Esophagus muscularis mucosa (tissue), 4 donors: Measurements from ENCODE around the gene ANKRD44. TPM values are rescaled to one million over a fixed set of nuclear protein-coding genes. Genes with fewer than 3 reads are reported as not detected.

ENCODE experiments used
- DNase-seq: peaks from one replicate; pipeline ENCODE4 v3.0.0-alpha.2; 2017; ENCODE audit errors: extremely low spot score
- H3K27ac ChIP-seq, 4 donors: fragments of 200-600 bp; sonication (generic); replicated peaks in 1 of 4; 1 replicate in 3 of 4; 2 replicates in 1 of 4; pipeline ENCODE4 v1.5.1; 2016 to 2019; ENCODE audit warnings: mild to moderate bottlenecking in 1 of 4
- H3K27me3 ChIP-seq, 4 donors: fragments of 200-600 bp; sonication (generic); one replicate each; pipeline versions ENCODE4 v1.5.1 to v1.6.0; 2016 to 2019
- H3K36me3 ChIP-seq, 4 donors: fragments of 200-600 bp; sonication (generic); one replicate each; pipeline ENCODE4 v1.5.1; 2016 to 2019
- H3K4me1 ChIP-seq, 4 donors: fragments of 200-600 bp; sonication (generic); one replicate each; pipeline ENCODE4 v1.5.1; 2016 to 2019
- H3K4me3 ChIP-seq, 4 donors: fragments of 200-600 bp; sonication (generic); 1 replicate in 2 of 4; 2 replicates in 2 of 4; pipeline ENCODE4 v1.5.1; 2016 to 2019; ENCODE audit warnings: mild to moderate bottlenecking in 4 of 4, moderate library complexity in 1 of 4
- H3K9me3 ChIP-seq, 4 donors: fragments of 200-600 bp; sonication (generic); 1 replicate in 3 of 4; 2 replicates in 1 of 4; pipeline ENCODE4 v1.5.1; 2016 to 2019
- CTCF ChIP-seq, 3 experiments: fragments of 200-600 bp in 2 of 3; fragments of 450-650 bp in 1 of 3; sonication (generic) in 2 of 3; IDR thresholded peaks; one replicate each; pipeline ENCODE4 v1.5.1; 2017 to 2019; ENCODE audit warnings: antibody characterized with exemption in 3 of 3, mild to moderate bottlenecking in 2 of 3, moderate library complexity in 1 of 3
- EP300 ChIP-seq: sonication (generic); formaldehyde crosslinking; IDR thresholded peaks from one replicate; pipeline ENCODE4 v1.6.1; 2017; ENCODE audit warnings: antibody characterized with exemption
- POLR2A ChIP-seq: fragments of 450-650 bp; IDR thresholded peaks from one replicate; pipeline ENCODE4 v1.6.1; 2017; ENCODE audit warnings: antibody characterized with exemption, moderate library complexity, mild to moderate bottlenecking, low read depth
- POLR2AphosphoS5 ChIP-seq, 2 donors: sonication (generic); formaldehyde crosslinking; IDR thresholded peaks; one replicate each; pipeline ENCODE4 v1.6.1; 2017; ENCODE audit warnings: antibody characterized with exemption in 2 of 2
- WGBS: methylation state at CpG from one replicate; pipeline ENCODE4 v1.1.5; 2018; 5-methylcytosine and 5-hydroxymethylcytosine counted together
- intact Hi-C: fragments of 100-400 bp; cut with DNase I; formaldehyde crosslinking; loops from one replicate; pipeline ENCODE4 v1.15.1; 2023
- total RNA-seq, 4 donors: library from RNA; depleted of rRNA; stranded (reverse); fragments of >200 nt; gene quantifications; one replicate each; pipeline versions ENCODE4 v1.1.0 to v1.2.1, GENCODE V29; 2016

ANKRD44 gene
- total RNA-seq, 4 donors from 2014 or later, result 41.4 to 76.6 (median 48.1) TPM

GRCh38 chr2:197126630-197127352 lies 183.8 kb downstream of the ANKRD44 start:
- no peak for DNase-seq
- Histone ChIP-seq H3K36me3 (peaks cover 0 to 5% (median under 1%) of the 10 kb centered on the region in 4 donors), H3K4me1 (peaks cover 0 to 80% (median 74%) of the 10 kb centered on the region in 4 donors), H3K4me3 (no peak overlapping the region), H3K9me3 (no peaks in the 10 kb centered on the region), H3K27ac (peak overlapping the region in 2 of 4 donors; percentile 56 to 75), H3K27me3 (no peaks in the 10 kb centered on the region)
- TF ChIP-seq POLR2AphosphoS5 (IDR thresholded peaks at IDR 0.05) (no peak), EP300 (no peak), POLR2A (no peak), CTCF (IDR thresholded peaks at IDR 0.05) (no peak)
- intact Hi-C loops, result no loop called here
- WGBS, result 92% methylated on average over 7 of the region's 7 CpGs

GRCh38 chr2:197124639-197125390 lies 185.8 kb downstream of the ANKRD44 start:
- DNase-seq, result no peak
- no peaks in the 10 kb centered on the region for H3K9me3 ChIP-seq
- peaks cover 0 to 66% (median 64%) of the 10 kb centered on the region in 4 donors for H3K4me1 ChIP-seq
- no peaks in the 10 kb centered on the region for H3K27me3 ChIP-seq
- peaks cover 8 to 25% (median 12%) of the 10 kb centered on the region in 4 donors for H3K36me3 ChIP-seq
- TF ChIP-seq EP300 (no peak), POLR2AphosphoS5 (IDR thresholded peaks at IDR 0.05) (peak in 1 of 2 donors; percentile 29)
- intact Hi-C loops, result loop anchor here (2.0 kb wide), 1 partner anchor 44 kb away; no protein-coding TSS in a partner anchor
- H3K4me3 ChIP-seq, result no peak overlapping the region
- 35% methylated on average over 7 of the region's 7 CpGs for WGBS
- H3K27ac ChIP-seq, result peak overlapping the region; percentile 68 to 75 (median 73)

- no peaks in the 10 kb centered on the region for H3K9me3 ChIP-seq
- peaks cover 0 to 62% (median 55%) of the 10 kb centered on the region in 4 donors for H3K4me1 ChIP-seq
- peaks cover 8 to 36% (median 12%) of the 10 kb centered on the region in 4 donors for H3K36me3 ChIP-seq
- TF ChIP-seq POLR2AphosphoS5 (IDR thresholded peaks at IDR 0.05) (no peak), POLR2A (no peak), EP300 (no peak), CTCF (IDR thresholded peaks at IDR 0.05) (no peak)
- intact Hi-C loops, result no loop called here
- no peak for DNase-seq
- peak overlapping the region; percentile 68 to 75 (median 73) for H3K27ac ChIP-seq
- H3K27me3 ChIP-seq, result no peaks in the 10 kb centered on the region
- 100% methylated on average over 1 of the region's 1 CpG for WGBS
- H3K4me3 ChIP-seq, result no peak overlapping the region
These were observed 187.8 kb downstream of the ANKRD44 start for GRCh38 chr2:197122821-197123220.

- H3K27me3 ChIP-seq, result no peaks in the 10 kb centered on the region
- WGBS, result 84% methylated on average over 6 of the region's 6 CpGs
- H3K4me3 ChIP-seq, result no peak overlapping the region
- H3K36me3 ChIP-seq, result peaks cover 8 to 39% (median 12%) of the 10 kb centered on the region in 4 donors
- peak overlapping the region in 3 of 4 donors; percentile 0 to 75 (median 72) for H3K27ac ChIP-seq
- H3K9me3 ChIP-seq, result no peaks in the 10 kb centered on the region
- TF ChIP-seq POLR2AphosphoS5 (IDR thresholded peaks at IDR 0.05) (peak in 1 of 2 donors; percentile 68), EP300 (no peak)
- H3K4me1 ChIP-seq, result peaks cover 0 to 54% (median 51%) of the 10 kb centered on the region in 4 donors
- intact Hi-C loops, result no loop called here
- DNase-seq, result no peak
These were observed 188.7 kb downstream of the ANKRD44 start for GRCh38 chr2:197121756-197122385.

- intact Hi-C loops, result no loop called here
- Histone ChIP-seq H3K4me1 (peaks cover 0 to 50% (median 45%) of the 10 kb centered on the region in 4 donors), H3K4me3 (no peak overlapping the region), H3K27me3 (no peaks in the 10 kb centered on the region), H3K27ac (no peak overlapping the region), H3K9me3 (no peaks in the 10 kb centered on the region), H3K36me3 (peaks cover 8 to 39% (median 12%) of the 10 kb centered on the region in 4 donors)
- WGBS, result 95% methylated on average over 8 of the region's 8 CpGs
- no peak for DNase-seq
- TF ChIP-seq EP300, result no peak
These were observed 189.3 kb downstream of the ANKRD44 start for GRCh38 chr2:197121255-197121654.
